HEK293 (cell line): ENCODE results near the gene TRAPPC2L.
"Not testable (repeated sequence)": the region's sequence is repeated elsewhere in the genome, so short reads cannot be mapped to it uniquely, and the experiment has no call there.

Experiments
- CTCF ChIA-PET: fragments of 350-600 bp; formaldehyde crosslinking; extraction: SDS; loops from one replicate; lab custom pipeline; 2021; ENCODE audit warnings: antibody characterized with exemption; lab: Yijun Ruan, JAX
- POLR2A ChIA-PET: fragments of 300-600 bp; formaldehyde crosslinking; extraction: SDS; loops from one replicate; lab custom pipeline; 2020; ENCODE audit warnings: antibody characterized with exemption, inconsistent platforms; lab: Yijun Ruan, JAX
- H3K27ac ChIP-seq: fragments of 200-500 bp; sonication (Bioruptor generic); 2 replicates; pipeline ENCODE4 v1.5.1; 2014; ENCODE audit warnings: low read depth, low read length, control low read depth, inconsistent platforms; ENCODE audit errors: extremely low read depth
- H3K36me3 ChIP-seq, 2 experiments: fragments of 200-500 bp in 1 of 2; sonication (Bioruptor generic) in 1 of 2; 1 replicate in 1 of 2; 2 replicates in 1 of 2; pipeline ENCODE4 v1.5.1; 2014 to 2017; ENCODE audit warnings: inconsistent platforms in 2 of 2, low read length in 2 of 2; ENCODE audit not compliant: control insufficient read depth in 2 of 2, insufficient read depth in 1 of 2
- H3K4me1 ChIP-seq: fragments of 200-500 bp; sonication (Bioruptor generic); 2 replicates; pipeline ENCODE4 v1.5.1; 2014; ENCODE audit warnings: mild to moderate bottlenecking, low read length, inconsistent platforms; ENCODE audit not compliant: control insufficient read depth, insufficient read depth
- H3K4me3 ChIP-seq: 2 replicates; pipeline ENCODE4 v1.5.1; 2011; ENCODE audit warnings: low read depth, mild to moderate bottlenecking, control low read depth, low read length, moderate library complexity
- H3K9me3 ChIP-seq: fragments of 200-500 bp; sonication (Bioruptor generic); 2 replicates; pipeline ENCODE4 v1.5.1; 2014; ENCODE audit warnings: low read depth, low read length, inconsistent platforms; ENCODE audit not compliant: control insufficient read depth, insufficient read depth
- KLF8 ChIP-seq: fragments of 450-650 bp; formaldehyde crosslinking; IDR thresholded peaks from 2 replicates; pipeline ENCODE4 v1.5.1; 2016; ENCODE audit warnings: missing biosample characterization, missing genetic modification characterization
- PRDM1 ChIP-seq: fragments of 450-650 bp; formaldehyde crosslinking; IDR thresholded peaks from 2 replicates; pipeline ENCODE4; 2016; ENCODE audit warnings: missing biosample characterization, missing genetic modification characterization
- SP3 ChIP-seq: fragments of 450-650 bp; formaldehyde crosslinking; IDR thresholded peaks from 2 replicates; pipeline ENCODE4 v1.5.1; 2016; ENCODE audit warnings: missing biosample characterization, missing genetic modification characterization
- ZBTB20 ChIP-seq: fragments of 450-650 bp; formaldehyde crosslinking; IDR thresholded peaks from 2 replicates; pipeline ENCODE4 v1.5.1; 2016; ENCODE audit warnings: missing biosample characterization, missing genetic modification characterization
- ZFP37 ChIP-seq: fragments of 450-650 bp; formaldehyde crosslinking; IDR thresholded peaks from 2 replicates; pipeline ENCODE4 v1.5.1; 2016; ENCODE audit warnings: missing biosample characterization, missing genetic modification characterization
- ZNF114 ChIP-seq: fragments of 450-650 bp; formaldehyde crosslinking; IDR thresholded peaks from 2 replicates; pipeline ENCODE4 v1.5.0; 2017; ENCODE audit warnings: missing biosample characterization, missing genetic modification characterization
- ZNF121 ChIP-seq: fragments of 450-650 bp; formaldehyde crosslinking; IDR thresholded peaks from 2 replicates; pipeline ENCODE4 v1.5.1; 2016; ENCODE audit warnings: missing biosample characterization, missing genetic modification characterization
- ZNF19 ChIP-seq: fragments of 450-650 bp; formaldehyde crosslinking; IDR thresholded peaks from 2 replicates; pipeline ENCODE4; 2016; ENCODE audit warnings: missing biosample characterization, missing genetic modification characterization, low read depth
- ZNF214 ChIP-seq: fragments of 450-650 bp; formaldehyde crosslinking; IDR thresholded peaks from 2 replicates; pipeline ENCODE4 v1.5.1; 2017; ENCODE audit warnings: missing biosample characterization, mild to moderate bottlenecking, missing genetic modification characterization, borderline replicate concordance
- ZNF221 ChIP-seq: fragments of 450-650 bp; formaldehyde crosslinking; IDR thresholded peaks from 2 replicates; pipeline ENCODE4 v1.5.1; 2017; ENCODE audit warnings: missing biosample characterization, missing genetic modification characterization, borderline replicate concordance
- ZNF23 ChIP-seq: fragments of 450-650 bp; formaldehyde crosslinking; IDR thresholded peaks from 2 replicates; pipeline ENCODE4 v1.5.1; 2016; ENCODE audit warnings: missing biosample characterization, missing genetic modification characterization, borderline replicate concordance
- ZNF248 ChIP-seq: fragments of 450-650 bp; formaldehyde crosslinking; IDR thresholded peaks from 2 replicates; pipeline ENCODE4 v1.5.1; 2017; ENCODE audit warnings: missing biosample characterization, missing genetic modification characterization
- ZNF302 ChIP-seq: fragments of 450-650 bp; formaldehyde crosslinking; IDR thresholded peaks from 2 replicates; pipeline ENCODE4 v1.5.1; 2016; ENCODE audit warnings: missing biosample characterization, missing genetic modification characterization, low read depth
- ZNF335 ChIP-seq: fragments of 450-650 bp; formaldehyde crosslinking; conservative IDR thresholded peaks from 2 replicates; pipeline ENCODE4 v1.5.1; 2016; ENCODE audit warnings: missing biosample characterization, missing genetic modification characterization
- ZNF341 ChIP-seq: fragments of 450-650 bp; formaldehyde crosslinking; IDR thresholded peaks from 2 replicates; pipeline ENCODE4; 2016; ENCODE audit warnings: low read depth, missing biosample characterization, missing genetic modification characterization
- ZNF433 ChIP-seq: fragments of 450-650 bp; formaldehyde crosslinking; IDR thresholded peaks from 2 replicates; pipeline ENCODE4 v1.5.1; 2016; ENCODE audit warnings: missing biosample characterization, missing genetic modification characterization, low read depth
- ZNF626 ChIP-seq: fragments of 450-650 bp; sonication (Bioruptor Pico); formaldehyde crosslinking; IDR thresholded peaks from 2 replicates; pipeline ENCODE4 v1.5.1; 2018; ENCODE audit warnings: missing biosample characterization, missing genetic modification characterization, inconsistent platforms
- ZSCAN23 ChIP-seq: fragments of 450-650 bp; formaldehyde crosslinking; IDR thresholded peaks from 2 replicates; pipeline ENCODE4 v1.5.1; 2016; ENCODE audit warnings: missing biosample characterization, missing genetic modification characterization
- ZSCAN4 ChIP-seq: fragments of 450-650 bp; formaldehyde crosslinking; IDR thresholded peaks from 2 replicates; pipeline ENCODE4 v1.5.1; 2017; ENCODE audit warnings: missing biosample characterization, missing genetic modification characterization
- TF ChIP-seq, protein P1 (sequence below): fragments of 450-650 bp; formaldehyde crosslinking; IDR thresholded peaks from 2 replicates; pipeline ENCODE4 v1.5.1; 2016; ENCODE audit warnings: missing biosample characterization, missing genetic modification characterization

Gene TRAPPC2L

DNA sequence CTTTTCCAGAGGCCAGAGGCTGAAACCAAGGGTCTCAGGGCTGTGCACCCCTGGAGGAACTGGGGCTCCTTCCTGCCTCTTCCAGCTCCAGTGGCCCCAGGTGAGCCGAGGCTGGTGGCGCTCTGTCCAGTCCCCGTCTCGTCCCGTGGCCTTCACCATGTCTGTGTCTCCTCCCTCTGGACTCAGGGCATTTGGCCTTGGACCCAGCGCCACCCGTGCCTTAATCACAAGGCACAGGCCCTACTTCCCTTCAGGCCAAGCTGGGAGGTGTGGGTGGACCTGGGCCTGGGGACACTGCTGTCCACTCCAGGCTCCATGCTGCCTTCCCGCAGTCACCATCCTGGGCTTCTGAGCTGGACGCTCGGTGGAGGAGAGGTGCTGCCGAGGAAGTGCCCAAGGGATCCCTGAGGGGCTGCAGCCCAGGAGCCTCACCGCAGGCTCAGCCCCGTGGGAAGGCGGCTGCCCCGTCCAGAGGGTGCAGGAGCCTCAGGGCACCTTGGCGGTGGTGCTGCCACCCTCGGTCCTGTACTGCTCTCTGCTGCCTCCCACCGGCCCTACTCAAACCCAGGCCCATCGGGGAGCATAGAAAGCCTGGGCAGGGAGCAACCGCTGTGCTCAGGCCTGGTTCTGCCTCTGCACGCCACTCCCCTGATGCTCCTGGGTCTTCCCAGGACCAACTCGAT is 35.6 kb upstream of the TRAPPC2L start:
- CTCF ChIA-PET: interaction anchor here (1.6 kb wide), 1 partner anchor 36 kb away, joined by 4 read pairs; the partner anchor contains the start of genes GALNS and TRAPPC2L
- H3K36me3 ChIP-seq: peaks cover 0 to 8% of the 10 kb centered on the region in 2 experiments; a peak in 1 of 3 replicates
- H3K27ac ChIP-seq: no peak overlapping the region
- no peak for TF ChIP-seq SP3 (tag by site-specific recombination)
- TF ChIP-seq, protein P1, sequence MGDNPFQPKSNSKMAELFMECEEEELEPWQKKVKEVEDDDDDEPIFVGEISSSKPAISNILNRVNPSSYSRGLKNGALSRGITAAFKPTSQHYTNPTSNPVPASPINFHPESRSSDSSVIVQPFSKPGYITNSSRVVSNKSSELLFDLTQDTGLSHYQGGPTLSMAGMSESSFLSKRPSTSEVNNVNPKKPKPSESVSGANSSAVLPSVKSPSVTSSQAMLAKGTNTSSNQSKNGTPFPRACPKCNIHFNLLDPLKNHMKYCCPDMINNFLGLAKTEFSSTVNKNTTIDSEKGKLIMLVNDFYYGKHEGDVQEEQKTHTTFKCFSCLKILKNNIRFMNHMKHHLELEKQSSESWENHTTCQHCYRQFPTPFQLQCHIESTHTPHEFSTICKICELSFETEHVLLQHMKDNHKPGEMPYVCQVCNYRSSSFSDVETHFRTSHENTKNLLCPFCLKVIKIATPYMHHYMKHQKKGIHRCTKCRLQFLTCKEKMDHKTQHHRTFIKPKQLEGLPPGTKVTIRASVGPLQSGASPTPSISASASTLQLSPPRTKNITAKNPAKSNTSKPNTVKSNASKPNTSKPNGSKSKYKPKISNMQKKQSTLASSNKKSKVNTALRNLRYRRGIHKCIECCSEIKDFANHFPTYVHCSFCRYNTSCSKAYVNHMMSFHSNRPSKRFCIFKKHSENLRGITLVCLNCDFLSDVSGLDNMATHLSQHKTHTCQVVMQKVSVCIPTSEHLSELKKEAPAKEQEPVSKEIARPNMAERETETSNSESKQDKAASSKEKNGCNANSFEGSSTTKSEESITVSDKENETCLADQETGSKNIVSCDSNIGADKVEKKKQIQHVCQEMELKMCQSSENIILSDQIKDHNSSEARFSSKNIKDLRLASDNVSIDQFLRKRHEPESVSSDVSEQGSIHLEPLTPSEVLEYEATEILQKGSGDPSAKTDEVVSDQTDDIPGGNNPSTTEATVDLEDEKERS (tag by site-specific recombination): no peak
- no peak for TF ChIP-seq ZNF433
- TF ChIP-seq ZNF114 (tag by site-specific recombination): no peak
- TF ChIP-seq ZNF221: no peak
- TF ChIP-seq ZNF214 (tag by site-specific recombination): no peak
- no peak for TF ChIP-seq ZSCAN23 (tag by site-specific recombination)
- TF ChIP-seq ZNF248: no peak
- TF ChIP-seq ZNF341 (tag by site-specific recombination): no peak
- no peak for TF ChIP-seq PRDM1
- TF ChIP-seq, all 188 proteins: peak for 0
- Histone ChIP-seq H3K4me1 (no peaks in the 10 kb centered on the region), H3K9me3 (no peaks in the 10 kb centered on the region), H3K4me3 (no peak overlapping the region)
- POLR2A ChIA-PET: no interaction called here

DNA sequence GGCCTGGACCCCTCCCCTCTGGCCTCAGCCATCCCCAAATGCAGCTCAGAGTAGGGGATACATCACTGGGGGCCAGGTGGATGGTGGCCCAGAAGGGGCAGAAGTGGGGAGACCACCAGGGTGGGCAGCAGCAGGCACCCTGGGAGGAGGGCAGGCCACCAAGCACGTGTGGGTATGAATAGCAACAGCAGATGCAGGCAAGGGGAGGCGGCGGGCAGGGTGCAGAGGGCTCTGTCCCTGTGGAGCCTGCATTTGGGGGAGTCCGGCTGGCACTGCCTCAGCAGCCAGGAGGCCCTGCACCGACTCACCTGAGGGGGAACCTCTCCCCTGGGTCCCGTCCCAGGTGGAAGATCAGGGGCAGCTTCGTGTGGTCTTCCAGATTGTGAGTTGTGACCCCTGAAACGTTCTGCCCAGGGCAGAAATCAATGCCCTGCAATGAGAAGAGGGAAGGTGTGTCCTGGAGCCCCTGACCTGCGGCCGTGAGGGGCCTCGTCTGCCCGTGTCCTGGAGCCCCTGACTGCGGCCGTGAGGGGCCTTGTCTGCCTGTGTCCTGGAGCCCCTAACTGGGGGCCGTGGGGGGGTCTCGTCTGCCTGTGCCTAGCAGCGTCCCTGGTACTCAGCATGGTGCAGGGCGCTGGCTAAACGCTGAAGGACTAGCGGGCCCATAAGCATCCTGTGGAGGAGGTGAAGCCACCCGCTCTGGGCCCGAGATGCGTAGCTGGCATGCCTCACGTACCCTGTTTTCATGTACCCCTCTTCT is 34.5 kb upstream of the TRAPPC2L start:
- H3K27ac ChIP-seq: no peak overlapping the region
- TF ChIP-seq ZSCAN4 (tag by site-specific recombination): no peak
- no peak for TF ChIP-seq ZNF23
- TF ChIP-seq ZNF19: no peak
- TF ChIP-seq ZBTB20: no peak
- TF ChIP-seq ZNF626 (tag by site-specific recombination): no peak
- no peak for TF ChIP-seq ZFP37 (tag by site-specific recombination)
- no peak for TF ChIP-seq ZNF302
- no peak for TF ChIP-seq ZNF121 (tag by site-specific recombination)
- no peak for TF ChIP-seq KLF8 (tag by site-specific recombination)
- no peak for TF ChIP-seq ZNF335 (tag by site-specific recombination)
- TF ChIP-seq, all 188 proteins: peak for 0
- Histone ChIP-seq H3K4me3 (no peak overlapping the region), H3K4me1 (no peaks in the 10 kb centered on the region), H3K36me3 (peaks cover 0 to 8% of the 10 kb centered on the region in 2 experiments; a peak in 1 of 3 replicates), H3K9me3 (no peaks in the 10 kb centered on the region)
- CTCF ChIA-PET: interaction anchor here (0.7 kb wide), 1 partner anchor 458 kb away, joined by 5 read pairs; no protein-coding TSS in a partner anchor
- POLR2A ChIA-PET: no interaction called here

DNA sequence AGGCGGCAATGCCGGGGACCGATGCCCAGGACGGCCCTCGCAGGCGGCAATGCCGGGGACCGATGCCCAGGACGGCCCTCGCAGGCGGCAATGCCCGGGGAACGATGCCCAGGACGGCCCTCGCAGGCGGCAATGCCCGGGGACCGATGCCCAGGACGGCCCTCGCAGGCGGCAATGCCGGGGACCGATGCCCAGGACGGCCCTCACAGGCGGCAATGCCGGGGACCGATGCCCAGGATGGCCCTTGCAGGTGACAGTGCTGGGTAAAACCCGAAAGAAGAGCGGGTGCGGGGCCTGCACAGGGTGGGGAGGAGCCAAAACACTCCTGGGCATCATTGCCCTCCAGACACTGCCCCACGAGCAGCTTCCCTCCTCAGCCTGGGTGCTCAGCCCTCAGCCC is 33.3 kb upstream of the TRAPPC2L start:
- CTCF ChIA-PET, POLR2A ChIA-PET, H3K36me3 ChIP-seq, H3K4me3 ChIP-seq, H3K27ac ChIP-seq, H3K9me3 ChIP-seq, H3K4me1 ChIP-seq: not testable (repeated sequence)
